ENCODE data around the gene REV3L.

REV3L gene

DNA sequence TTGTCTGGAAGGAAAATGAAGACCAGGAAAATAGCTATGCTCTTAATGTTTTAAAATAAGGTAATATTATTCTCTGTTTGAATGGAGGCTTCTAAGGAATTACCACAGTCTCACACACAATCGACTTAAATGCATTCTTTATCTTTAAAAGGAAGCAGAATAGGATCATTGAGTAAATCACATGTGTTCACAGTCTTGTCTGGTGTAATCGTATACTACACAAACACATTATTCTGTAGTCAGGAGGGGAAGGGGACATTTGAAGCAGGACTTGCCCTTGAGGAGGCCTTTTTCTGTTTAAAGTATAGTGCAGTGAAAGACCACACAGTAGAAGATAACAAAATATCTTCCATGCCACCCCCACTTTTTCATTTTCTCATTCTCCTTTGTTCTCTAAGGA is 20.6 kb upstream of the REV3L start:
- TF ChIP-seq, protein P1, sequence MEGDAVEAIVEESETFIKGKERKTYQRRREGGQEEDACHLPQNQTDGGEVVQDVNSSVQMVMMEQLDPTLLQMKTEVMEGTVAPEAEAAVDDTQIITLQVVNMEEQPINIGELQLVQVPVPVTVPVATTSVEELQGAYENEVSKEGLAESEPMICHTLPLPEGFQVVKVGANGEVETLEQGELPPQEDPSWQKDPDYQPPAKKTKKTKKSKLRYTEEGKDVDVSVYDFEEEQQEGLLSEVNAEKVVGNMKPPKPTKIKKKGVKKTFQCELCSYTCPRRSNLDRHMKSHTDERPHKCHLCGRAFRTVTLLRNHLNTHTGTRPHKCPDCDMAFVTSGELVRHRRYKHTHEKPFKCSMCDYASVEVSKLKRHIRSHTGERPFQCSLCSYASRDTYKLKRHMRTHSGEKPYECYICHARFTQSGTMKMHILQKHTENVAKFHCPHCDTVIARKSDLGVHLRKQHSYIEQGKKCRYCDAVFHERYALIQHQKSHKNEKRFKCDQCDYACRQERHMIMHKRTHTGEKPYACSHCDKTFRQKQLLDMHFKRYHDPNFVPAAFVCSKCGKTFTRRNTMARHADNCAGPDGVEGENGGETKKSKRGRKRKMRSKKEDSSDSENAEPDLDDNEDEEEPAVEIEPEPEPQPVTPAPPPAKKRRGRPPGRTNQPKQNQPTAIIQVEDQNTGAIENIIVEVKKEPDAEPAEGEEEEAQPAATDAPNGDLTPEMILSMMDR (conservative IDR thresholded peaks at IDR 0.05; ENCODE audit: low read depth, low read length) = no peak
- DNase-seq (ENCODE audit: low read depth) = no peak
- no peak overlapping the region for H3K4me3 ChIP-seq (ENCODE audit: low read length)

DNA sequence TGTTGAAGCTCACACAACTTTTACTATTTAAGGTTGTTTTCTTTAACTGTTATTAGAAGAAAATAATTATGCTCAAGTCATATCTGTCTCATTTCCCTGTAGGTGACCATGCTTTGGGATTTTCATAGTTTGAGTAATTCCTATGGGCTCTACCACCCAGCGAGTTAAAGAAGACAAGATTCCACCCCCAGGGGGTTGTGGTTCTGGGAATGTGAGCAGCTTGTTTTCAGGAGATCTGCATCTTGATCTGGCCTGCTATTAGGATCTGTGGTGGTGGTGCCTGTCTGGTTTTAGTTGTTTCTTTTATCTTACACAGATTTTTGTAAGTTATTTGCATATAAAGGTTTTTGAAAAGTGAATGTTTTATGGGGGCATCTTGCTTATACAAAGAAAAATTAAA is 20.2 kb upstream of the REV3L start:
- TF ChIP-seq, protein P1 (conservative IDR thresholded peaks at IDR 0.05; ENCODE audit: low read depth, low read length) = no peak
- H3K4me3 ChIP-seq (ENCODE audit: low read length) = no peak overlapping the region
- no peak for DNase-seq (ENCODE audit: low read depth)

DNA sequence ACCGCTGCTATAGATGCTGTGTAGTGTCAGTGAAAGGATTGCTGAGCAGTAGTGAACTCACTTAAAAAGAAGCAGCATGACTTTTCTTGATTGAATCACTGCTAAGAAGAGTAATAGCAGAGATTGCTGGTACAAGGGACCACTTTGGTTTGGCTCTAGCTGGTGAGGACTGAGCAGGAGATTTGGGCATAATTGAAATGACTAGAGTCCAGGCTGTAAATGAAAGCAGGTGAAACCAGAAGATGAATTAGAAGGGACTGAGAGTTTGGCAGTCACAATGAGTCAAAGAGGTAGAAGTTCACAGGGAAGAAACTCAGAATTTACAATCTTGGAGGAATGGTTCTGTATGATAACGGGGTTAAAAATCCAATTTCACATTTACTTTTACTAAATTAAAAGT is 19.1 kb upstream of the REV3L start:
- DNase-seq (ENCODE audit: low read depth) = no peak
- TF ChIP-seq, protein P1 (conservative IDR thresholded peaks at IDR 0.05; ENCODE audit: low read depth, low read length) = no peak
- no peak overlapping the region for H3K4me3 ChIP-seq (ENCODE audit: low read length)

DNA sequence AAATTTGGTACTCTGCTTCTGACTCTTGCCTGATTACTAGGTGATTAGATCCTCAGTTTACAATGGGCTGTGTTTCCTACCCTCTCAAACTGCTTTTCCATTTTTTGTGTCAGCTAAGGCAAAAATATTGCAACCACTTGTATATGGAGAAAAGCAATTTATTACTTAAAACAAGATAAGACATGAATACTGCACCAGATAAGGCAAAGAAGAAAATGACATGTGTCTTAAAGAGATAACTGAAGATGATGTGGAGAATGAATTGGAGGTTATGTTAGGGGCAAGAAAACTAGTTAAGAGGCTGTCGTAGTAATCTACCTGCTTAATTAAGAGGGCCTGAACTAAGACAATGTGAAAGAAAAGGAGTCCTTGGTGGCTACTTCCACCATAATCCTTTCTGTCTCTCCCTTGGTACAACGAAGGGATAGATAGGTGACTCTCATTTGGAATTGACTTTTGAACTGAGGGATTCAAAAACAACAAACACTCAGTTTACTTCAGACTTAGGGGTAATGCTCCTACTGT is 16.3 kb upstream of the REV3L start:
- DNase-seq (ENCODE audit: low read depth) = no peak
- TF ChIP-seq, protein P1 (conservative IDR thresholded peaks at IDR 0.05; ENCODE audit: low read depth, low read length) = no peak

DNA sequence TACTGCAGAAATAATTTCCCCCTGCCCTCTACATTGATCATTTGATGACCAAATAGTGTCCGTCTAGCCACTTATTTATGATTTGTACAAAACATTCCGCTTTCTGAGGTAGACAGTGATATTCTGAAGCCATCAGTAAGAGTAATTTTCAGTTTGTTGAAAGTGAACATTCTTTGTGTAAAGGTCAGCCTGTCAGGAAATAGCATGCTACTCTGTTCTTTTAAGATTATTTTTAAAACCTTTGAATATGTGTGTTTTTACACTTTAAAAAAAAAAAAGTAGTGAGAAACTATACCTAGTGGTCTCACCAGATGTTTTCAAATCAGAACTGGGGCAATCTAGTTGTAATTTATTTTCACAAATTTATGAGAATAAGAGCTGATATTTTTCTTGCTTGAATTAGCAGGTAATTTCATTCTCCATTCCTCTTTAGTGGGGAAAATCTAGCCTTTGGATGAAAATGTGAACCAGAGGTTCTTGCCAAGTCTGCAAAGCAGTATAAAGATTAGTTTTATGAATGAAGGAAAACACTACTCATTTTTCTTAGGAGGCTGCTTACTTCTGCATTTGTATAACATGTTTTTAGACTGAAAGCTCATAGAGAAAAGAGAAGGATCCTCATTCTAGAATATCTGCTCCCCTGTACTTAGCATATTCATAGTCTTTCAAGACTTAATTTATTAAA is 12.1 kb upstream of the REV3L start:
- TF ChIP-seq, protein P1 (conservative IDR thresholded peaks at IDR 0.05; ENCODE audit: low read depth, low read length) = no peak
- H3K4me3 ChIP-seq (ENCODE audit: low read length) = no peak overlapping the region
- no peak for DNase-seq (ENCODE audit: low read depth)

More for the DNA sequence above, 16.3 kb upstream of the REV3L start:
- H3K4me3 ChIP-seq (ENCODE audit: low read length) = no peak overlapping the region

DNA sequence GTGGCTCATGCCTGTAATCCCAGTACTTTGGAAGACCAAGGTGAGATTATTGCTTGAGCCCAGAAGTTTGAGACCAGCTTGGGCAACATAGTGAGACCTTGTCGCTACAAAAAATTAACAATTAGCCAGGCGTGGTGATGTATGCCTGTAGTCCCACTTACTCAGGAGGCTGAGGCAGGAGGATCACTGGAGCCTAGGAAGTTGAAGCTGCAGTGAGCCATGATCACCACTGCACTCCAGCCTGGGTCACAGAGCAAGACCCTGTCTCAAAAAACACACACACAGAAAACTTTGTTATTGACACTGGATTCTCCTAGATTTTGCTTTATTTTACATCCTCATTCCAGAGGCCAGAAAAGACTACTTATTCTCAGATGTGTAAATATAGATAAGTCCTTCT is 9.5 kb upstream of the REV3L start:
- no peak overlapping the region for H3K4me3 ChIP-seq (ENCODE audit: low read length)
- TF ChIP-seq, protein P1 (conservative IDR thresholded peaks at IDR 0.05; ENCODE audit: low read depth, low read length) = no peak
- no peak for DNase-seq (ENCODE audit: low read depth)

DNA sequence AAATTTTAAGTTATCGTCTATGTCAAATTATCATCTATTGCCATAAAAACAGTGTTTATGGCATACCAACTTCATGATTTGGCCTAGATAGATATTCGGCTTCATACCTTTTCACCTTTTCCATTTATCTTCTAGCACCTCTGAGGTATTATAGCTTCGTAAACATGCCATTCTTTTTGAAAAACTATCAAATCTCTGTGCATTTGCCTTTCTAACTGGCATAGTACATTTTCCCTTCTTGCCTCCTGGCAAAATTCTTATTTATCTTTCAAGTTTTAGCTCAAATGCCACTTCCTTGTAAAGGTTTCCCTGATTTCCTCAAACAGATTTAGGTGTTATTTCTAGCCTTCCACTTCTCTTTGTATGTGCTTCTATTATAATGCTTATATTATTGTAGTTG is 7.0 kb upstream of the REV3L start:
- H3K4me3 ChIP-seq (ENCODE audit: low read length) = no peak overlapping the region
- TF ChIP-seq, protein P1 (conservative IDR thresholded peaks at IDR 0.05; ENCODE audit: low read depth, low read length) = no peak

More for the DNA sequence above, 7.0 kb upstream of the REV3L start:
- no peak for DNase-seq (ENCODE audit: low read depth)
